ENCODE results near the gene HUWE1. TPM values are rescaled to one million over a fixed set of nuclear protein-coding genes. Genes with fewer than 3 reads are reported as not detected.

The HUWE1 gene
- total RNA-seq = 73.3 and 80.9 TPM in 2 replicates

GRCh38 chrX:53686151-53686885 is at the start of gene HUWE1:
HUWE1 (minus strand) TSS chrX:53686719; CDS start chrX:53654107, 32,612 bp downstream.

